Left renal cortex interstitium (tissue), 4 donors: ENCODE measurements around the gene CLCN3. TPM values are rescaled to one million over a fixed set of nuclear protein-coding genes. Genes with fewer than 3 reads are reported as not detected.
"Not testable (repeated sequence)": the region's sequence is repeated elsewhere in the genome, so short reads cannot be mapped to it uniquely, and the experiment has no call there.

Experiments used
- DNase-seq, 4 donors: peaks; one replicate each; pipeline ENCODE4 v3.0.0-alpha.2; 2013; ENCODE audit warnings: low read depth in 4 of 4, low spot score in 2 of 4, missing footprints in 1 of 4
- polyA plus RNA-seq, 4 donors: library from polyadenylated mRNA; unstranded; fragments of 120-200 nt; gene quantifications; one replicate each; pipeline ENCODE4 v1.2.1, GENCODE V29; 2013; ENCODE audit not compliant: insufficient read length in 4 of 4

CLCN3 gene
- polyA plus RNA-seq = 10 to 100 TPM; 50.4 to 69.9 (median 60.6) TPM

DNA sequence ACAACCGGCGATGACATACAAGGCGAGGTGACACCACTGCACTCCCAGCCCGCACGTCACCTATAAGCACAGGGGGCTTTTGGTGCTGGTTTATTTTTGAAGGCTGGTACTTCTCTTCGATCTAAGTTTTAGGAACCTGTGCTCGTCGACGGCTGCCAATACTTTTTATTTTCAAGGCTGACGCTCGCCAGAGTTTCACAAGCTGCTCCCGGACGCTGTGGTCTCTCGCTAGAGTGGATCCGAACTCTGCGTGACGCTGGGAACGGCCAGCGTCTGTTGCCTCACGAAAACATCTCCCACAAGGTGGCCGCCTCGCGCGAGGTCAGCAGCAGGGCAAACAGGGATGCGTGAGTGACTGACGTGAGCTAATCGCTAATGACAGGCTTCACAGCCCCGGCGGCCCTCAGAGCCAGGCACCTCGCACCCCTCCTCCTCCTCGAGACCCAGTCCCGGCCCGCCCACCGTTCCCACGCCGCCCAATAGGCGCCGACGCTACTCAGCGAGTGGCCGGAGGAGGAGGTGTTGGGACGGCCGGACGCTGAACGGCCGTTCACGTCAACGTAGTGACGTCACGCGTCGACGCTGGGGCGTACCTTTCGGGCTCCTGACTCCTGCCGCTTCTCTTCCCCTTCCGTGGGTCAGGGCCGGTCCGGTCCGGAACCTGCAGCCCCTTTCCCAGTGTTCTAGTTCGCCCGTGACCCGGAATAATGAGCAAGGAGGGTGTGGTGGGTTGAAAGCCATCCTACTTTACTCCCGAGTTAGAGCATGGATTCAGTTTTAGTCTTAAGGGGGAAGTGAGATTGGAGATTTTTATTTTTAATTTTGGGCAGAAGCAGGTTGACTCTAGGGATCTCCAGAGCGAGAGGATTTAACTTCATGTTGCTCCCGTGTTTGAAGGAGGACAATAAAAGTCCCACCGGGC lies at the start of gene CLCN3:
CLCN3 (plus strand) TSS at position 621 of the 922 bp plus-strand sequence. CDS start 15,351 bp downstream, outside the sequence.
- DNase-seq = peak; percentile 92 to 96 (median 96)

DNA sequence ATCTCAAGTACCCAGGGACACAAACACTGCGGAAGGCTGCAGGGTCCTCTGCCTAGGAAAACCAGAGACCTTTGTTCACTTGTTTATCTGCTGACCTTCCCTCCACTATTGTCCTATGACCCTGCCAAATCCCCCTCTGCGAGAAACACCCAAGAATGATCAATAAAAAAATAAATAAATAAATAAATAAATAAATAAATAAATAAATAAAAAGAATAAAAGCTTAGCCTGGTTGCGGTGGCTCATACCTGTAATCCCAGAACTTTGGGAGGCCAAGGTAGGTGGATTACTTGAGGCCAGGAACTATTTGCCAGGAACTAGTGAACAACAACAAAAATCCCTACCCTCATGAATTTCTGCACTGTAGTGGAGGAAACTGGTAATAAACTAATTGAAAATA lies 49.4 kb upstream of the CLCN3 start:
- not testable (repeated sequence) for DNase-seq

- no peak for DNase-seq
These were observed 48.9 kb upstream of the CLCN3 start for GRCh38 chr4:169571435-169571834.

DNA sequence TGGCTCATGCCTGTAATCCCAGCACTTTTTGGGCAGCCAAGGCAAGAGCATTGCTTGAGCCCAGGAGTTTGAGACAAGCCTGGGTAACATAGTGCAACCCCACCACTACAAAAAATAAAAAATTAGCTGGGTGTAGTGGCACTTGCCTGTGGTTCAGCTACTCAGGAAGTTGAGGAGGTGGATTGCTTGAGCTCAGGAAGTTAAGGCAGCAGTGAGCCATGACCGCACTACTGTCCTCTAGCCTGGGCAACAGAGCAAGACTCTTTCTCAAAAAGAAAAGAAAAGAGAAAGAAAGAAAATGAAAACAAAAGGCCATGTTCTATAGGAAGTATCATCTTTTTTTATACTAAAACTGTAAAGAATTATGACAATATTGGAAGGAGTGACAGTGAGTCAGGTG lies 46.5 kb upstream of the CLCN3 start:
- DNase-seq = no peak

DNA sequence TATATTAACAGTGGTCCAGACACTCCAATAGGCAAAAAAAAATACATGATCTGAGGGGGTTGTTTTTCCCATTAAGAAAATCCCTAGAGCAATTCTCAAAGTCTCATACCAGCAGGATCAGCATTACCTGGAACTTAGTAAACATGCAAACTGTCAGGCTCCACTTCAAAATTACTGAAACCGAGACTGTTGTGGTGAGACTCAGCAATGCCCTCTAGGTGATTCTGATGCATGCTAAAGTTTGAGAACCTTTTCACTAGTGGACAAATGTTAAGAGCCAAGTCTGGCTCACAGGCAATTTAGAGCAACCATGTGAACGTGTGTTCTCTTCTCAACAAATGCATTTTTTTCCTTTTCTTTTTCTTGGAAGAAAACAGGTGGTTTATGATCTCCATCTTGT lies 38.2 kb upstream of the CLCN3 start:
- DNase-seq = no peak

DNA sequence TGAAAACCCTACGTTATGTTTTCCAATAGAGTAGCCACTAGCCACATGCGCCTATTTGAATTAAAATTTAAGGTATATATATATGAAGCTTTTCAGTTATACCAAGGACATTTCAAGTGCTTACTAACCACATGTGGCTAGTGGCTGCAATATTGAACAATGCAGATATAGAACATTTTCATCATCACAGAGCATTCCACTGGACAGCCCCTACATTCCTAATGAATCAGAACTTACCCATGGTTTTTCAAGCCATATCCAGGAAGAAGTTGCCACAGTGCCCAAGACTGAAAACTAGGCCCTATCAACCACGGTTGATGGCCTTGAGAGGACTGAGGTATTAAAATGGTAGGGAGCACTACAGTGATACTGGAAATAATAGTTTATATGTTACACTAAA lies 37.7 kb upstream of the CLCN3 start:
- DNase-seq = no peak

- DNase-seq = peak in 2 of 4 donors; percentile 32 to 41
These were observed 36.8 kb upstream of the CLCN3 start for GRCh38 chr4:169583563-169583962.

- no peak for DNase-seq
These were observed 27.3 kb upstream of the CLCN3 start for GRCh38 chr4:169593050-169593560.

- no peak for DNase-seq
These were observed 25.7 kb upstream of the CLCN3 start for GRCh38 chr4:169594560-169595195.

- no peak for DNase-seq
These were observed 19.2 kb upstream of the CLCN3 start for GRCh38 chr4:169601016-169601771.

GRCh38 chr4:169603312-169603711 lies 17.1 kb upstream of the CLCN3 start:
- no peak for DNase-seq

GRCh38 chr4:169604131-169604900 lies 16.1 kb upstream of the CLCN3 start:
- no peak for DNase-seq

DNA sequence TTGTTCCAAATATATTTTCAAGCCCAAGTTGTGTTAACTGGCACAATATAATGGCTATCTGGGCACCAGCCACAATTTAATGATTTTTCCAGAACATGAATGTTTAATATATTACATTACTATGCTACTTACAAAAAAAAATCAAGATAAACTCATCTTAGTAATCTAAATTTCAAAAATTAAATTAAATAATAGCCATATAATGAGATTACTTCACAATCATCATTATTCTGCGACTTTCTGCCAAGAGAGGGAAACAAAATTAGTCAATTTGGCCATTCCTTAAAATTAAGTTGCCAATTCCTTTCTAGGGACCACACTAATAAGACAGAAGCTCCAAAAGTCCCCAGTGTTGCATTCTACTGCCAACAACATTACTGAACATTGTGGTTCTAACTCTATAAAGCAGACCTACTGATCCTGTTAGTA lies 15.5 kb upstream of the CLCN3 start:
- no peak for DNase-seq

GRCh38 chr4:169611157-169611556 lies 9.2 kb upstream of the CLCN3 start:
- no peak for DNase-seq

- peak; percentile 77 to 80 (median 79) for DNase-seq
These were observed 8.1 kb upstream of the CLCN3 start, which contains the start of gene NEK1 for GRCh38 chr4:169611991-169612870. TSS of gene NEK1 (minus strand) at chr4:169612583. CDS start at chr4:169602630, 9,953 bp downstream.

DNA sequence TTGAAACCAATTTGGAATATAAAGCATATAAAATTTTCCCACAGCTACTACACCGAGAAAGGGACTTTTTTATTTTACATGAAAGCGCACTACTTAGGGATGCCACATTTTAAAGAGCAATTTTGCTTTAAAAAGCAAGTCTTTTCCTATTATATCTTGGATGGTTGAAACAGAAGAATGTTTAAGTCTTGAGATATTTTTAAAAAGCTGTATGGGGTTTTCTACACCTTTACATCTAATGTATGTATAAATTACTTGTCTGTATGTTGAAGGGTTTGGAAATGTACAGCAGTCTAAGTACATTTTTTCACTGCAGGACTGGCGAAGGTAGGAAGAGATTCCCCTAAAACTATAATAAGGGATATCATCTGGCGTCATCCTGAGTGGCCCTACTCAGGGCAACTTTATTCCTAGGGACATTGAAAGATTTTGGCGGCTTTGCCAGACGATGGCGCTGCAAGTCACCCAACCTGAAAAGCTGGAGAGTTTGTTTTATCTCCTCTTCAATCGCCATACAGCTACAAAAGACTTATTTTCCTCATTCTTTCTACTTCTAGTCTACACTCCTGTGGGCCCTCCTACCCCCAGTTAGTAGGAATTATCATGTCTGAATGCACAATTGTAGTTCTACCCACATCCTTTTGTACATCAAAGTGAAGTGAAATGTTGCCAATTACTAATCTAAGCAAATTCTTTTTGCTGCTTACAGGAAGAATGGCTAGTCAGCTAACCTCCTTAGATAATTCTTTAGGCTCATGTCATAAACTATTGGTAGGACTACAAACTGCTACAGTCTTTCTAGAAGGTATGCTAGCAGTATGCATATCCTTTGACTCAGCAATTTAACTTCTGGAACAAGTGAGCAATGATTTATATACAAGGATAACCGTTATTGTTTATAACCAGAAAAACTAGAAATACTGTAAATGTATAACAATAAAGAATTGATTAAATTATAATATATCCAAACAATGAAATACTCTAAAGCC lies 7.2 kb upstream of the CLCN3 start:
- peak in 2 of 4 donors; percentile 70 to 80 for DNase-seq

GRCh38 chr4:169615467-169616106 lies 4.8 kb upstream of the CLCN3 start:
- no peak for DNase-seq
